NCI-H510A treated with DMSO at 0.1 percent for 48 hours (cell line): ENCODE data around the gene ANKS1B.
"Not testable (repeated sequence)": the region's sequence is repeated elsewhere in the genome, so short reads cannot be mapped to it uniquely, and the experiment has no call there.

Experiments used
- DNase-seq: peaks from one replicate; lab custom pipeline; 2025; lab: John Stamatoyannopoulos, UW

The ANKS1B gene

GRCh38 chr12:99704458-99704857 lies 280.3 kb downstream of the ANKS1B start:
- no peak for DNase-seq

- DNase-seq = no peak
Observed at GRCh38 chr12:99704036-99704435, 280.7 kb downstream of the ANKS1B start.

- no peak for DNase-seq
Observed at GRCh38 chr12:99700032-99700431, 284.7 kb downstream of the ANKS1B start.

GRCh38 chr12:99695050-99695449 lies 289.7 kb downstream of the ANKS1B start:
- no peak for DNase-seq

GRCh38 chr12:99686142-99686541 lies 298.6 kb downstream of the ANKS1B start:
- no peak for DNase-seq

GRCh38 chr12:99680276-99680675 lies 304.5 kb downstream of the ANKS1B start:
- no peak for DNase-seq

- no peak for DNase-seq
Observed at GRCh38 chr12:99670635-99671034, 314.1 kb downstream of the ANKS1B start.

- peak; percentile 26 for DNase-seq
Observed at GRCh38 chr12:99658671-99659349, 325.9 kb downstream of the ANKS1B start.

- no peak for DNase-seq
Observed at GRCh38 chr12:99649551-99649950, 335.2 kb downstream of the ANKS1B start.

- no peak for DNase-seq
Observed at GRCh38 chr12:99648183-99648582, 336.6 kb downstream of the ANKS1B start.

- no peak for DNase-seq
Observed at GRCh38 chr12:99647453-99647852, 337.3 kb downstream of the ANKS1B start, which contains the start of gene GARIN6. Gene GARIN6, plus strand, starts transcription at chr12:99647753. Its CDS starts 422 bp downstream, at chr12:99648175.

- DNase-seq = no peak
Observed at GRCh38 chr12:99644629-99645028, 340.1 kb downstream of the ANKS1B start.

GRCh38 chr12:99627459-99627858 lies 357.3 kb downstream of the ANKS1B start:
- DNase-seq = no peak

- not testable (repeated sequence) for DNase-seq
Observed at GRCh38 chr12:99624591-99624990, 360.1 kb downstream of the ANKS1B start.

GRCh38 chr12:99620159-99620479 lies 364.6 kb downstream of the ANKS1B start:
- DNase-seq = no peak

- no peak for DNase-seq
Observed at GRCh38 chr12:99619389-99620158, 365.2 kb downstream of the ANKS1B start.

- DNase-seq = no peak
Observed at GRCh38 chr12:99618657-99619056, 366.1 kb downstream of the ANKS1B start.

- no peak for DNase-seq
Observed at GRCh38 chr12:99611599-99611998, 373.1 kb downstream of the ANKS1B start.

- DNase-seq = no peak
Observed at GRCh38 chr12:99611117-99611516, 373.6 kb downstream of the ANKS1B start.

GRCh38 chr12:99609455-99610181 lies 375.1 kb downstream of the ANKS1B start:
- DNase-seq = no peak

GRCh38 chr12:99600388-99600787 lies 384.3 kb downstream of the ANKS1B start:
- DNase-seq = peak; percentile 6

GRCh38 chr12:99598785-99599184 lies 386.0 kb downstream of the ANKS1B start:
- DNase-seq = no peak

GRCh38 chr12:99596762-99597161 lies 388.0 kb downstream of the ANKS1B start:
- no peak for DNase-seq
